Activated CD4-positive, alpha-beta T cell treated with anti-CD3 and anti-CD28 coated beads for 48 hours (primary cell): ENCODE data around the gene PRICKLE2.

Experiments
- DNase-seq: peaks from one replicate; pipeline ENCODE4 v3.0.0-alpha.2; 2020

Gene PRICKLE2

GRCh38 chr3:64218329-64218728, 6.9 kb downstream of the PRICKLE2 start:
- DNase-seq, result no peak

GRCh38 chr3:64216274-64217147, 8.8 kb downstream of the PRICKLE2 start:
- DNase-seq, result no peak

GRCh38 chr3:64215559-64215958, 9.7 kb downstream of the PRICKLE2 start:
- DNase-seq, result no peak

GRCh38 chr3:64215103-64215502, 10.2 kb downstream of the PRICKLE2 start:
- no peak for DNase-seq

- DNase-seq, result no peak
Measured at GRCh38 chr3:64214381-64215018, 10.8 kb downstream of the PRICKLE2 start.

GRCh38 chr3:64213962-64214379, 11.3 kb downstream of the PRICKLE2 start:
- no peak for DNase-seq

GRCh38 chr3:64213224-64213878, 11.9 kb downstream of the PRICKLE2 start:
- no peak for DNase-seq

- DNase-seq, result no peak
Measured at GRCh38 chr3:64209866-64210621, 15.2 kb downstream of the PRICKLE2 start.

GRCh38 chr3:64207289-64208080, 17.8 kb downstream of the PRICKLE2 start:
- no peak for DNase-seq

GRCh38 chr3:64203969-64204908, 21.0 kb downstream of the PRICKLE2 start:
- DNase-seq, result no peak

GRCh38 chr3:64203216-64203615, 22.1 kb downstream of the PRICKLE2 start:
- DNase-seq, result no peak

- DNase-seq, result no peak
Measured at GRCh38 chr3:64199932-64200331, 25.3 kb downstream of the PRICKLE2 start.

- DNase-seq, result no peak
Measured at GRCh38 chr3:64196236-64196929, 28.9 kb downstream of the PRICKLE2 start.

- no peak for DNase-seq
Measured at GRCh38 chr3:64195789-64196188, 29.5 kb downstream of the PRICKLE2 start.

- DNase-seq, result no peak
Measured at GRCh38 chr3:64191822-64192221, 33.4 kb downstream of the PRICKLE2 start.

- no peak for DNase-seq
Measured at GRCh38 chr3:64190517-64191515, 34.5 kb downstream of the PRICKLE2 start.

- no peak for DNase-seq
Measured at GRCh38 chr3:64188810-64189560, 36.3 kb downstream of the PRICKLE2 start.
